Activated CD4-positive, alpha-beta memory T cell treated with anti-CD3 and anti-CD28 coated beads, Interleukin-2, amount 10 ng/mL, durations not matched to agents 7 days and 5 days (primary cell): ENCODE data around the gene EMC10. TPM values are rescaled to one million over a fixed set of nuclear protein-coding genes. Genes with fewer than 3 reads are reported as not detected.

Source experiments
- CTCF ChIA-PET: fragments of 350-600 bp; sonication (Branson Sonifier 250); formaldehyde crosslinking; loops from one replicate; lab custom pipeline; 2021; ENCODE audit warnings: antibody characterized with exemption, inconsistent platforms; lab: Charles Lee
- POLR2A ChIA-PET: fragments of 350-600 bp; sonication (Branson Sonifier 250); formaldehyde crosslinking; loops from one replicate; lab custom pipeline; 2021; ENCODE audit warnings: antibody characterized with exemption; lab: Charles Lee
- DNase-seq: peaks from one replicate; pipeline ENCODE4 v3.0.0-alpha.2; 2020
- H3K27ac Mint-ChIP-seq: one replicate; pipeline ENCODE4 v1.8.0; 2021; ENCODE audit warnings: mild to moderate bottlenecking, mixed read lengths
- H3K27me3 Mint-ChIP-seq: one replicate; pipeline ENCODE4 v1.8.0; 2021; ENCODE audit warnings: mixed read lengths
- H3K36me3 Mint-ChIP-seq: one replicate; pipeline ENCODE4 v1.8.0; 2021; ENCODE audit warnings: low read depth, mixed read lengths
- H3K4me1 Mint-ChIP-seq: one replicate; pipeline ENCODE4 v1.8.0; 2021; ENCODE audit warnings: mixed read lengths
- H3K4me3 Mint-ChIP-seq: one replicate; pipeline ENCODE4 v1.8.0; 2021; ENCODE audit warnings: mild to moderate bottlenecking, mixed read lengths
- H3K9me3 Mint-ChIP-seq: one replicate; pipeline ENCODE4 v1.8.0; 2021; ENCODE audit warnings: mixed read lengths
- total RNA-seq, 2 experiments: library from RNA; stranded (reverse); gene quantifications; one replicate each; pipeline ENCODE4 v1.2.3, GENCODE V29; 2021

The EMC10 gene
- total RNA-seq, 2 experiments from 2014 or later, result 56.3 to 57.2 TPM

GRCh38 chr19:50510121-50510670 is 33.9 kb downstream of the EMC10 start:
- Mint-ChIP-seq H3K4me3 (peak overlapping the region; percentile 91), H3K27me3 (peaks cover 2% of the 10 kb centered on the region), H3K27ac (peak overlapping the region; percentile 92), H3K4me1 (peaks cover 23% of the 10 kb centered on the region), H3K9me3 (no peaks in the 10 kb centered on the region), H3K36me3 (peaks cover 8% of the 10 kb centered on the region)
- ChIA-PET CTCF (interaction anchor here (1.3 to 1.5 kb wide), 3 partner anchors 28 to 149 kb away, joined by 3 to 6 read pairs (median 3); no protein-coding TSS in a partner anchor), POLR2A (interaction anchor here (1.3 to 1.9 kb wide), 2 partner anchors 10 to 294 kb away, joined by 5 to 9 read pairs; no protein-coding TSS in a partner anchor)
- no peak for DNase-seq

- H3K27ac Mint-ChIP-seq, result peak overlapping the region; percentile 92
- DNase-seq, result no peak
- peaks cover 23% of the 10 kb centered on the region for H3K4me1 Mint-ChIP-seq
- ChIA-PET CTCF (interaction anchor here (0.8 to 1.5 kb wide), 6 partner anchors 27 to 177 kb away, joined by 3 to 8 read pairs (median 3); partner anchors contain the start of gene POLD1), POLR2A (interaction anchor here (0.8 to 2.0 kb wide), 7 partner anchors 10 to 294 kb away, joined by 3 to 9 read pairs (median 6); partner anchors contain the start of gene GARIN5A)
- H3K27me3 Mint-ChIP-seq, result peaks cover 2% of the 10 kb centered on the region
- peaks cover 8% of the 10 kb centered on the region for H3K36me3 Mint-ChIP-seq
- peak overlapping the region; percentile 91 for H3K4me3 Mint-ChIP-seq
- H3K9me3 Mint-ChIP-seq, result no peaks in the 10 kb centered on the region
Observed at GRCh38 chr19:50510700-50511068, 34.4 kb downstream of the EMC10 start.

- peaks cover 2% of the 10 kb centered on the region for H3K27me3 Mint-ChIP-seq
- DNase-seq, result peak; percentile 98
- H3K4me3 Mint-ChIP-seq, result peak within 1 kb of the TSS; percentile 91
- H3K9me3 Mint-ChIP-seq, result no peaks in the 10 kb centered on the region
- peak within 1 kb of the TSS; percentile 92 for H3K27ac Mint-ChIP-seq
- CTCF ChIA-PET, result interaction anchor here (0.8 to 1.5 kb wide), 6 partner anchors 27 to 178 kb away, joined by 3 to 8 read pairs (median 3); partner anchors contain the start of gene POLD1
- H3K4me1 Mint-ChIP-seq, result peaks cover 23% of the 10 kb centered on the region
- H3K36me3 Mint-ChIP-seq, result peaks cover 8% of the 10 kb centered on the region
- POLR2A ChIA-PET, result interaction anchor here (0.8 to 2.0 kb wide), 8 partner anchors 10 to 293 kb away, joined by 3 to 9 read pairs (median 6); partner anchors contain the start of gene GARIN5A
Observed at GRCh38 chr19:50511069-50511822, 34.9 kb downstream of the EMC10 start, which contains the start of gene JOSD2. Gene JOSD2 (minus strand): TSS chr19:50511191. CDS start chr19:50510431, 760 bp downstream.

DNA sequence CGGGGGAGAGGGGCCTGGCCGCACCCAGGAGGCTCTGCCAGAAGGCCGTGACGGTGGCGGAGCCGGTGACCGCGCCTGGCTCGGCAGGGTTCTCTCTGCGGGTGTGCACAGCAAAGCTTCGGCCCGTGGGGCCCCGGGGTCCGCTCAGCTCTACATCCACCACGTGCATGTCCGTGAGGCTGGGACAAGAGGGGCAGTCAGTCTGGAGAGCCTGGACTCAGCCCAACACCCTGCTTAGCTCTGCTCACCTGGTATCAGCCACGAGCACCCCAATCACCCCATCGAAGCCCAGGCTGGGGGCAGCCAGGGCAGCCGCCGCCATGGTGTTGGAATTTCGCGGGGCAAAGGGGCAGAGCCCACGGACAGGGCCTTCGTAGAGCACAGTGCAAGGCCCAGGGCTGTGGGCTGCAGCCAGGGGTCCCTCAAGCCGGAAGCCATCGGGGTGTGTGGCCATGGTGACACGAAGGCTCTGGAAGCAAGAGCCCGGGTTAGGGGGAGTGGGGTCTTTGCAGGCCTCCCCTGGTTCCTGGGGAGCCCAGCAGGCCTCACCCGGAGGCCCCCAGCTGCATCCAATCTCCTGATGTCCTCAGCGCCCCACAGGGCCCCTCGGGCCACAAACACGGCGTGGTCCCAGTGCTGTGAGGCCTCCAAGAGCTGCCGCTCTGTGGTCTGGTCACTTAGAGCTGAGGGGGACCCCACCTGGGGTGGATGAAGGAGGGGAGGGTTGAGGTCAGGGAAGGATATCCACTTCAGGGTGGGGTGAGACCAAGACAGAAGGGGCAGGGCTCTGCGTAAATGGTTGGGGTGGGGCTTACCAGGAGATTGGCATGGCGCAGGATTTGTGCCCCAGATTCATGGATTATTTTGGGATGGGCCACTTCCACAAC is 36.0 kb downstream of the EMC10 start:
- Mint-ChIP-seq H3K27ac (no peak overlapping the region), H3K36me3 (peaks cover 8% of the 10 kb centered on the region), H3K4me1 (peaks cover 23% of the 10 kb centered on the region), H3K9me3 (no peaks in the 10 kb centered on the region), H3K27me3 (peaks cover 2% of the 10 kb centered on the region), H3K4me3 (no peak overlapping the region)
- ChIA-PET POLR2A (interaction anchor here (1.5 to 2.0 kb wide), 4 partner anchors 9 to 154 kb away, joined by 3 to 9 read pairs (median 8); no protein-coding TSS in a partner anchor), CTCF (interaction anchor here (1.4 to 1.5 kb wide), 2 partner anchors 155 to 179 kb away, joined by 3 to 8 read pairs; no protein-coding TSS in a partner anchor)
- DNase-seq, result no peak

DNA sequence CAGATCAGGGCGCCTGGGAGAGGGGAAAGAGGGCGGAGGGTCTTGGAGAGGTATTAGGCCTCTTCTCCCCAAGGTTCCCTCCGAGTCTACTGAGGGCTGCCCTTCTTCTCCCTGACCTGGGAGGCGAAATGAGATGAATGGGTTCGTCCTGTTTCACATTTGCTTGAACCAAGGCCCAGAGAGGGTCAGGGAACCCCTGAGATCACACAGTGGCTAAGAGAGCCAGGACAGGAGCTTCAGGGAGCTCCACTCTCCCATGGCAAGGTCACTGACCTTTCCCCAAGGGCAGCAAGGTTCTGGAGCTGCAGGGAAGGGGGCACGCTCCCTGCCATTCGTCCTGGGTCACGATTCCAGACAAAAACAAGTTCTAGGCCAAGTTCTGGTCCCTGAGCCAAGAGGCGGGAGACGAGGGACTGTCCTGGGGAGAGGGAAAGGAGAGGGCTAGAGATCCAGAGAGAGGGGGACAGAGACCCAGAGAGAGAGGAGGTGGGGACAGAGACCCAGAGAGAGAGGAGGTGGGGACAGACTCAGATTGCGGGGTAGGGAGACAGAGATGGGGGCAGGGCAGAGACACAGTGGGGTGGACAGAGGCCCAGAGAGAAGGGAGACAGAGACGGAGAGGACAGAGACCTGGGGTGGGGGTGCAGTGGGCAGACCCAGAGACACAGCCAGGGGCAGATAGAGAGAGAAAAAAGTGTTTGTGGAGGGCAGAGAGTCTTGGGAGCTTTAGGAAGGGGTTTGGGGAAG is 36.9 kb downstream of the EMC10 start:
- no peak for DNase-seq
- Mint-ChIP-seq H3K27me3 (peaks cover 2% of the 10 kb centered on the region), H3K4me1 (peaks cover 20% of the 10 kb centered on the region), H3K36me3 (peaks cover 8% of the 10 kb centered on the region), H3K4me3 (no peak overlapping the region), H3K27ac (no peak overlapping the region), H3K9me3 (no peaks in the 10 kb centered on the region)
- ChIA-PET CTCF (no interaction called here), POLR2A (no interaction called here)

GRCh38 chr19:50513746-50514345 is 37.5 kb downstream of the EMC10 start, which contains the start of gene ASPDH:
Gene ASPDH (minus strand): TSS chr19:50513913. CDS start chr19:50513823, 90 bp downstream.
- no peak for DNase-seq
- CTCF ChIA-PET, result no interaction called here
- no peak within 1 kb of the TSS for H3K27ac Mint-ChIP-seq
- POLR2A ChIA-PET, result no interaction called here
- H3K4me1 Mint-ChIP-seq, result peaks cover 18% of the 10 kb centered on the region
- H3K9me3 Mint-ChIP-seq, result no peaks in the 10 kb centered on the region
- H3K36me3 Mint-ChIP-seq, result peaks cover 5% of the 10 kb centered on the region
- H3K27me3 Mint-ChIP-seq, result peaks cover 2% of the 10 kb centered on the region
- H3K4me3 Mint-ChIP-seq, result no peak within 1 kb of the TSS

GRCh38 chr19:50514346-50515167 is 38.2 kb downstream of the EMC10 start:
- Mint-ChIP-seq H3K27me3 (peaks cover 2% of the 10 kb centered on the region), H3K36me3 (peaks cover 5% of the 10 kb centered on the region), H3K4me3 (no peak overlapping the region), H3K27ac (no peak overlapping the region), H3K4me1 (peaks cover 13% of the 10 kb centered on the region), H3K9me3 (no peaks in the 10 kb centered on the region)
- ChIA-PET CTCF (no interaction called here), POLR2A (no interaction called here)
- DNase-seq, result no peak

- peaks cover 2% of the 10 kb centered on the region for H3K27me3 Mint-ChIP-seq
- peaks cover 5% of the 10 kb centered on the region for H3K36me3 Mint-ChIP-seq
- CTCF ChIA-PET, result interaction anchor here (1.6 kb wide), 1 partner anchor 22 kb away, joined by 5 read pairs; no protein-coding TSS in a partner anchor
- H3K9me3 Mint-ChIP-seq, result no peaks in the 10 kb centered on the region
- DNase-seq, result no peak
- no peak overlapping the region for H3K27ac Mint-ChIP-seq
- peaks cover 13% of the 10 kb centered on the region for H3K4me1 Mint-ChIP-seq
- POLR2A ChIA-PET, result no interaction called here
- no peak overlapping the region for H3K4me3 Mint-ChIP-seq
Observed at GRCh38 chr19:50515168-50515561, 38.9 kb downstream of the EMC10 start.

GRCh38 chr19:50516456-50516855 is 40.1 kb downstream of the EMC10 start:
- ChIA-PET CTCF (interaction anchor here (0.6 to 1.6 kb wide), 2 partner anchors 21 to 56 kb away, joined by 3 to 5 read pairs; no protein-coding TSS in a partner anchor), POLR2A (no interaction called here)
- Mint-ChIP-seq H3K4me3 (no peak overlapping the region), H3K9me3 (no peaks in the 10 kb centered on the region), H3K27ac (no peak overlapping the region), H3K4me1 (peaks cover 3% of the 10 kb centered on the region), H3K27me3 (peaks cover 2% of the 10 kb centered on the region), H3K36me3 (no peaks in the 10 kb centered on the region)
- DNase-seq, result no peak

GRCh38 chr19:50516964-50517703 is 40.8 kb downstream of the EMC10 start:
- no peak for DNase-seq
- H3K27ac Mint-ChIP-seq, result no peak overlapping the region
- CTCF ChIA-PET, result interaction anchor here (0.6 to 1.6 kb wide), 2 partner anchors 20 to 57 kb away, joined by 3 to 5 read pairs; no protein-coding TSS in a partner anchor
- H3K27me3 Mint-ChIP-seq, result peaks cover 2% of the 10 kb centered on the region
- H3K36me3 Mint-ChIP-seq, result no peaks in the 10 kb centered on the region
- no peak overlapping the region for H3K4me3 Mint-ChIP-seq
- POLR2A ChIA-PET, result no interaction called here
- no peaks in the 10 kb centered on the region for H3K9me3 Mint-ChIP-seq
- H3K4me1 Mint-ChIP-seq, result no peaks in the 10 kb centered on the region
